Breast epithelium (tissue), 3 donors: ENCODE data around the gene FAM168A.

ENCODE experiments used
- CTCF ChIP-seq, 3 donors: fragments of 450-650 bp; IDR thresholded peaks; one replicate each; pipeline ENCODE4 v1.5.1; 2016 to 2017; ENCODE audit warnings: antibody characterized with exemption in 3 of 3, mild to moderate bottlenecking in 3 of 3, moderate library complexity in 3 of 3
- POLR2A ChIP-seq: fragments of 450-650 bp; IDR thresholded peaks from one replicate; pipeline ENCODE4 v1.6.1; 2016; ENCODE audit warnings: antibody characterized with exemption, mild to moderate bottlenecking, moderate library complexity
- POLR2AphosphoS5 ChIP-seq, 3 donors: sonication (generic); formaldehyde crosslinking; IDR thresholded peaks; one replicate each; pipeline ENCODE4 v1.6.1; 2017; ENCODE audit warnings: antibody characterized with exemption in 3 of 3

DNA sequence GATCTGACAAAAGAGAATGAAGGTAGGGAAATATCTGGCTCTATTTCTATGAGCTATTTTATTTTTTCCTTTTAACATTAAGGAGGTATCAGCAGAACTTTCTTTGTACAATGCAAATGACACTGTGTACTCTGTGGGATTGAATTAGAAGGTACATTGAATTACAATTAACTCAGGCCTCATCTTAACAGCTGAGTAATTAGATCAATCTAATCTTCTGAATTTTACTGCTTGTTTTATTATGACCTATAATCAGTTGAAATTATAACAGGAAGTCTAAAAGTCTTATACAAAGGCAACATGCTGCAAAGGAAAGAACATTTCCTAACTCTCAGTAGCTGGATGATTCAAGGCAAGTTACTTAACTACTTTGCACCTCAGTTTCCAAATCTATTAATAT, 151.9 kb downstream of the FAM168A start:
- TF ChIP-seq POLR2A = no peak
- no peak for TF ChIP-seq POLR2AphosphoS5 (IDR thresholded peaks at IDR 0.05)
- TF ChIP-seq CTCF (IDR thresholded peaks at IDR 0.05) = no peak
